Retinal pigment epithelial cell (primary cell): ENCODE results near the gene SLC9A3.
"Not testable (repeated sequence)": the region's sequence is repeated elsewhere in the genome, so short reads cannot be mapped to it uniquely, and the experiment has no call there.

Source experiments
- DNase-seq: peaks from one replicate; pipeline ENCODE4 v3.0.0-alpha.2; 2010; ENCODE audit warnings: low read depth
- H3K4me3 ChIP-seq: 2 replicates; pipeline ENCODE4 v1.5.1; 2011; ENCODE audit warnings: mild to moderate bottlenecking, low read length, control low read depth, moderate library complexity
- TF ChIP-seq, protein P1 (sequence below): conservative IDR thresholded peaks from 2 replicates; pipeline ENCODE4 v1.5.1; 2011; ENCODE audit warnings: low read depth, low read length, control low read depth, inconsistent platforms

SLC9A3 gene

GRCh38 chr5:490116-491106 lies 33.8 kb downstream of the SLC9A3 start:
- DNase-seq, result no peak
- H3K4me3 ChIP-seq, result no peak overlapping the region
- TF ChIP-seq, protein P1, sequence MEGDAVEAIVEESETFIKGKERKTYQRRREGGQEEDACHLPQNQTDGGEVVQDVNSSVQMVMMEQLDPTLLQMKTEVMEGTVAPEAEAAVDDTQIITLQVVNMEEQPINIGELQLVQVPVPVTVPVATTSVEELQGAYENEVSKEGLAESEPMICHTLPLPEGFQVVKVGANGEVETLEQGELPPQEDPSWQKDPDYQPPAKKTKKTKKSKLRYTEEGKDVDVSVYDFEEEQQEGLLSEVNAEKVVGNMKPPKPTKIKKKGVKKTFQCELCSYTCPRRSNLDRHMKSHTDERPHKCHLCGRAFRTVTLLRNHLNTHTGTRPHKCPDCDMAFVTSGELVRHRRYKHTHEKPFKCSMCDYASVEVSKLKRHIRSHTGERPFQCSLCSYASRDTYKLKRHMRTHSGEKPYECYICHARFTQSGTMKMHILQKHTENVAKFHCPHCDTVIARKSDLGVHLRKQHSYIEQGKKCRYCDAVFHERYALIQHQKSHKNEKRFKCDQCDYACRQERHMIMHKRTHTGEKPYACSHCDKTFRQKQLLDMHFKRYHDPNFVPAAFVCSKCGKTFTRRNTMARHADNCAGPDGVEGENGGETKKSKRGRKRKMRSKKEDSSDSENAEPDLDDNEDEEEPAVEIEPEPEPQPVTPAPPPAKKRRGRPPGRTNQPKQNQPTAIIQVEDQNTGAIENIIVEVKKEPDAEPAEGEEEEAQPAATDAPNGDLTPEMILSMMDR, result no peak

GRCh38 chr5:489689-490080 lies 34.6 kb downstream of the SLC9A3 start:
- no peak for DNase-seq
- no peak overlapping the region for H3K4me3 ChIP-seq
- TF ChIP-seq, protein P1, result no peak

- no peak overlapping the region for H3K4me3 ChIP-seq
- TF ChIP-seq, protein P1, result no peak
- no peak for DNase-seq
Measured at GRCh38 chr5:488744-489688, 35.2 kb downstream of the SLC9A3 start.

DNA sequence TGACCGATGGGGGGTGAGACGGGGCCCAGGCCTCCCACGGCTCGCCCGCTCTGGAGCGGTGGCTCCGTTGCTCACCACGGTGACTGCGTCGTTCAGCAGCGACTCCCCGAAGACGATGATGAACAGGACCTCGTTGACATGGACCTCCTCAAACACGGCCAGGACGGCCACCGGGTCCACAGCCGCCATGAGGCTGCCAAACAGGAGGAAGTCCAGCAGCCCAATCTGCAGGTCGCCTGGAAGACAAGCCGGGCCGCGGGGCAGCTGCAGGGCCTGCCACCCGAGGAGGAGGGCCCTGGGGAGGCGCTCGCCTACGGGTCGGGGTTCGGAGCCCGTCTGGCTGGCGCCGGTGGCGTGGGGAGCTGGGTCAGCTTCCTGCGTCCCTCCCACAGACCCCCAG lies 36.0 kb downstream of the SLC9A3 start:
- TF ChIP-seq, protein P1, result no peak
- no peak for DNase-seq
- no peak overlapping the region for H3K4me3 ChIP-seq

GRCh38 chr5:486597-486996 lies 37.7 kb downstream of the SLC9A3 start:
- not testable (repeated sequence) for H3K4me3 ChIP-seq, DNase-seq

- TF ChIP-seq, protein P1, result no peak
- no peak overlapping the region for H3K4me3 ChIP-seq
- DNase-seq, result no peak
Measured at GRCh38 chr5:485946-486491, 38.2 kb downstream of the SLC9A3 start.
